HG02885 (cell line): ENCODE results near the gene NFU1.
"Not testable (repeated sequence)": the region's sequence is repeated elsewhere in the genome, so short reads cannot be mapped to it uniquely, and the experiment has no call there.

Experiments used
- ATAC-seq: cut with Tn5 transposase; IDR thresholded peaks from one replicate; pipeline ENCODE4 v1.9.1; 2021; ENCODE audit warnings: mild to moderate bottlenecking; ENCODE audit not compliant: unreplicated experiment, poor library complexity

Gene NFU1

DNA sequence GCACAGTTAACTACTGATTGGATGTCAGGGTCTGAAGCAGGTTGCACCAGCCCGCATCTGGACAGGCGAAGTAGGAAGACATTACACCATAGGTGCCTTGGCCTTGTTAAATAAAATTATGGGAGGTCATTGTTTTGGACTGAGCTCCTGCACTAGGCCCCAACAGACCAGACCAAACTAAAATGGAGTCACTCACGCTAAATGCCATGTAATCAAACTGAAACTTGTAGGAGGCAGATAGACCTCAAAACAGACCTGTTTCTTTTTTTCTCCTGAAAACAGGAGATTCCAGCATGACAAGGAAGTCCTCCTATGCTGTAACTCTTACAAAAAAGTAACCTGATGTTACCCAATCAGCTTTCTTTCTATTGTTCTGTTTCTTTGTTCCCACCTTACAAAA lies 15.5 kb upstream of the NFU1 start:
- no peak for ATAC-seq

DNA sequence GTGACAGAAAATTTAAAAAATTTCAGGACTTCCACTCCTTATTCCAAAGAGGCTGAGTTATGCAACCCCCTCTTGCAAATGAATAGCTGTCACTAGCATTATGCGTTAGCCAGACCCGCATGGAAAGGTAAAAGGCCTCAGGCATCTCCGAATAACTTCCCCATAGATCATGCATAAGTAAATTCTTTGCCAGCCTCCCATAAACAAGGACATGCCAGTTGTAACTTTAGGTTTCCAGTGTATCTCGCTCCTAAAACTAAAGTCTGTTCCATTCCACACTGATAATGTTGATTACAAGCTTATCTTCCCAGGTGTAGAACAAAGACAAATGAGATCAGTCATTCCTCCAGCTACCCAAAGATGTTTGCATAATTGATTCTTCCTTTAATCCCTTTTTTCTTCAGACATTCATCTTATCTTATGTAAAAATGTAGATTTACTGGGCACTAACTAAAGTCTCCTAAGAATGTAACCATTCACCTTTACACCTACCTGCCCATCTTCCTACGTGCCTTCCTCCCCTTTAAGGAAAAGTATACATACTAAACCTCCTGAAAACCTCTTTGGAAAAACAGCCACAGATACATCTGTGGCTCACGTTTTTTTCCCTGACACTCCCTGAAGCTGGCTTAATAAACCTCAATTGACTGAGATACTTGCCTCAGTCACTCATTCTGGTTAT lies 13.6 kb upstream of the NFU1 start:
- no peak for ATAC-seq

DNA sequence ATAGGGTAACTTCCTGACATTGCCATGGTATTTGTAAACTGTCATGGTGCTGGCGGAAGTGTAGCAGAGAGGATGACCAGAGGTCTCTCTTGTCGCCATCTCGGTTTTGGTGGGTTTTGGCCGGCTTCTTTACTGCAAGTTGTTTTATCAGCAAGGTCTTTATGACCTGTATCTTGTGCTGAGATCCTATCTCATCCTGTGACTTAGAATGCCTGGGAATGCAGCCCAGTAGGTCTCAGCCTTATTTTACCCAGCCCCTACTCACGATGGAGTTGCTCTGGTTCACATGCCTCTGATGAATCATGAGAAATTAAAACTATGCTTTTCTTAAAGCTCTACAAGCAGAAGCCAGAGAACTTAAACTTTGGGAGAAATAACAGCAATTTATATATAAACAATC lies 12.7 kb upstream of the NFU1 start:
- no peak for ATAC-seq

DNA sequence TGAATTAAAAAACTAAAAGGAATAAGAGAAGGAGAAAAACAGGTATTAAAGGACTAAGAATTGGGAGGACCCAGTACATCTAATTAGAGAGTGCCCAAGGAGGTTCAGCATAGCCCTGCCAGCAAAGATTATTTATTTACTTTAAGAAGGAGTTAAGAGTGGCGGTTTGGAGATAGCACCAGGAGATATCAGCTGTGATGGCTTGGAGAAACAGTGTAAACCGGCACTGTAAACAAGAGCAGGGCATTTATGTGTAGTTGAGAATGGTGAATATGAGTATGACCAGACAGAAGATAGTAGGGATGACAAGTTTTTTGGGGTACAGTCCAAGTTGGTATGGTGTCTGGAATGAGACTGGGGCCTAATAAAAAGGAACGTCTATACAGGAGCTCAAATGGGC lies 6.4 kb upstream of the NFU1 start:
- not testable (repeated sequence) for ATAC-seq

DNA sequence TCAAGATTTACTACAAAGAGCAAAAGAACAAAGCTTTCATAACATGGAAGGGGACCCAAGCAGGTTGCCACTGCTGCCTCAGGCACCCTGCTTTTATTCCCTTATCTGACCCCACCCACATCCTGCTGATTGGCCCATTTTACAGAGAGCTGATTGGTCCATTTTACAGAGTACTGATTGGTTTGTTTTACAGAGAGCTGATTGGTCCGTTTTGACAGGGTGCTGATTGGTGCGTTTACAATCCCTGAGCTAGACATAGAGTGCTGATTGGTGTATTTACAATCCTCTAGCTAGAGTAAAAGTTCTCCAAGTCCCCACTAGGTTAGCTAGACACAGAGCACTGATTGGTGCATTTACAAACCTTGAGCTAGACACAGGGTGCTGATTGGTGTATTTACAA lies 2.3 kb upstream of the NFU1 start:
- not testable (repeated sequence) for ATAC-seq

DNA sequence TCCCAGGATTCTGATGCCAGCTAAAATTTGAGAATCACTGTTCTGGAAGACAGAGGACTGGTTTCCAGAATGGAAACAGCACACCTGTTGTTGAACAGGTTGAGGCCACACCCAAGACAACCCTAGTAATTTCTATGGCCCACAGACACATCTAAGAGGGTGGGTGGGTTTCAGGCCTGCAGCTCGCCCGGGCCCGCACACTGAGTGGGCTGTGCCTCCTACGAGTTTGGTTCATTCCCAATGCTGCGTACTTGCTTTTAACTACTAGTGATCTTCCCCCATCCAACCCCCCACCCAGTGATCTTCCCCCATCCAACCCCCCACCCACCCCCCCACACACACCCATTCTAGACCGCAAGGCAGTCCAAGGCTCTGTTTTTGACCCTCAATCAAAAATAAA lies 1.3 kb upstream of the NFU1 start:
- ATAC-seq, result no peak

DNA sequence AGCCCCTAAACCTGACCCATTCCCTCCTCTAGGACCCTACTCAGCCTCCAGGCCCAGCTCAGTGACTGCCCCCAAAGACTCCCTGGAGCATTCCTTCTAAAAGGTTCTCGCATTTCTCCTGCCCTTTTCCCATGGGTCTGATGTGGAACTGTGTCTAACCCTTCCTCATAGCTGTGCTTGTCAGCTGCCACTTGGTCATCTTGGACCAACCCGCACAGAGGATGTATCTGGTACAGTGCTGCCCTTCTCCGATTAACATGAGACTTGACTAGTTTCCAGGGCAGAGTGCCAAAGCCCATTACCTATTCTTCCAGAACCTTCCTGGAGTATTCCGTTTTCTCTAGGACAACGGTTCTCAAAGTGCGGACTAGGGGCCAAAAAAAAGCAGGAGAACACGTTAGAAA lies 518 bp upstream of the NFU1 start:
- ATAC-seq, result peak; percentile 8

DNA sequence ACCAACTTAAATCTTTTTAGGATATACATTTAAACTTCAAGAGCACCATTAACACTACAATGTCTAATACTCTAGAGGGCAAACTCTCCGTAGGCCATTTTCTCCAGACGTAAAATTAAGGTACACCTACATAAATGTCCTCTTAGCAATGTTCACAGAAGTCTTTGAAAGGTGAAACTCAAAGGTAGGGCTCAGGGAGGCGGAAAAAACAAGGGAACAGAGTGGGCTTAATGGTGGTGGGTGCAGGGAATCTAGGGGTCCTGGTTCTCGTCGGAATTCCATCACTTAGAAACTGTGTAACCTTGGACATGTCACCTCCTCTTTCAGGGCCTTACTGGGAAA lies 668 bp downstream of the NFU1 start:
- ATAC-seq, result peak; percentile 7

DNA sequence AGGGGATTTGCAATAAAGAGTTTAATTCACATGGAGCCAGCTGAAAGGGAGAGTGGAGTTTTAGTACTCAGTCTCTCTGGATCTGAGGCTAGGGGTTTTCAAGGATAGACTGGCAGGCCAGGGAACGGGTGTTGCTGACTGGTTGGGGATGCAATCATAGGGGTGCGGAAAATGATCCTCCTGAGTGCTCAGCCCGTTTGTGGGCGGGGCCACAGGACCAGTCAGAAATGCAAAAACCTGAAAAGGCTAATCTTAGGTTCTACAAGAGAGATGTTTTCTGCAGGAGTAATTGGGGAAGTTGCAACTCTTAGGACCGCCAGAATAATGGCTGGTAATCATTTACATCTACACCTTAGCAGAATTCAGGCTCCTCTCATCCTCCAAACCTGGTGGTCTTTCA lies 2.5 kb downstream of the NFU1 start:
- no peak for ATAC-seq

DNA sequence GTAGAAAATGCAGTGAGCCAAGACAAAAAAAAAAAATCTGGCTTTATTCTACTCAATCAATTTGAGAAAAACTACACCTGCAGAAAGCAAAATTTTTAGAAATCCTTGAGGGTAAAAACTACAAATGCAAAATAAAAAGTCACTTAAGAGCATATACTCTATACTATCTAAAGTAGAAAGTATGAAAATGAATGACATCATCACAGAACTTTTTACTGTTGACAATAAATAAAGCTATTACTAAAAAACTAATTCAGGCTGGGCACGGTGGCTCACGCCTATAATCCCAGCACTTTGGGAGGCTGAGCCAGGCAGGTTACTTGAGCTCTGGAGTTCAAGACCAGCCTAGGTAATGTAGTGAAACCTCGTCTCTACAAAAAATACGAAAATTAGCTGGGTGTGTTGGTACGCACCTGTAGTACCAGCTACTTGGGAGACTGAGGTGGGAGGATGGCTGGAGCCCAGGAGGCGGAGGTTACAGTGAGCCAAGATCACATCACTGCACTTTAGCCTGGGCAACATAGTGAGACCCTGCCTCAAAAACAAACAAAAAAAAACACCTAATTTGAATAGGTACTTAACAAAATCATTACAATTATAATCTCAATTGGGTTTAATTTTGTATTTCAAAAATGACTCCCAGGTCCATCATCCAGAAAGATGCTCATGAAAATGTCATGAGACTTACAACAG lies 7.6 kb downstream of the NFU1 start:
- ATAC-seq, result no peak

DNA sequence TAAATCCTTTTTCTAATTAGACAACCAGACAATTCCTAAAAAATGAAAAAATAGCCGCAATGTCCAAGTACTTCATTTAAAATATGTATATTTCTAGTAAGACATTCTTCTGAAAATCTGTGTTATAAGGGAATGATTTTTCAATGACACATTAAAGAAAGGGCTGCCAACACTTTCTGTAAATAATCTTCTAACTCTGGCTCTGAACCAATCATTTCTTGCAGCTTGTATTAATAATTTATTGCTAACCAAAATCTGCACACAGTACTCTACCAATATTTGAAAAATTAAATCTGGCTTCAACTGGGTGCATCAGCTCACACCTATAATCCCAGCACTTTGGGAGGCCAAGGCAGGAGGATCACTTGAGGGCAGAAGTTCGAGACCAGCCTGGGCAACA lies 8.3 kb downstream of the NFU1 start:
- no peak for ATAC-seq

DNA sequence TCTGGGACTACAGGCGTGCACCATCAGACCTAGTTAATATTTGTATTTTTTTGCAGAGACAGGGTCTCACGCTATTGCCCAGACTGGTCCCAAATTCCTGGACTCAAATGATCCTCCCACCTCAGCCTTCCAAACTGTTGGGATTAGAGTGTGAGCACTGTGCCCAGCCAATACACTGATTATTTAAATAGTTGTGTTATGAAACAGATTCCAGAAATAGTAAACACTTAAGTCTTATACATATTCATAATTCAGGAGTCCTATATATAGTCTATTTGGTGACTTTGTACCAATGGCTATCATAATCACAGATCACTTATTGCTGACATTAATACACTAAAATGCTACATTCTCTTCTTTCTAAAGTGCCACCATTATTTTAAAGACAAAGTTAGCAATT lies 12.8 kb downstream of the NFU1 start:
- ATAC-seq, result no peak

DNA sequence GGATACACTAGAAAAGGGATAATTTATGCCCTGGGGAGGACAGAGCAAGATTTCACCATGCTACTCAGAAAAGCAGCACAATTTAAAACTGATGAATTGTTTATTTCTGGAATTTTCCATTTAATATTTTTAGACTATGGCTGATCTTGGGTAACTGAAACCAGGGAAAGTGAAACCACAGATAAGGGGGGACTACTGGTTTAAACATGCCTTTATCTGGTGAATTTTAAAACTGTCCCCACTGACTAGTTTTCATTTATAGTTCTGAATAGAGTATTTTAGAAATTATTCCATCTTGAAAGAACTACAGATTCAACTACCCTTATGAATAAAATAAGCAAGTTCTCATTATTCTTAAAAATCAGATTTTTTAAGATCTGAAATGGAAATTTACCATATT lies 15.0 kb downstream of the NFU1 start:
- no peak for ATAC-seq

DNA sequence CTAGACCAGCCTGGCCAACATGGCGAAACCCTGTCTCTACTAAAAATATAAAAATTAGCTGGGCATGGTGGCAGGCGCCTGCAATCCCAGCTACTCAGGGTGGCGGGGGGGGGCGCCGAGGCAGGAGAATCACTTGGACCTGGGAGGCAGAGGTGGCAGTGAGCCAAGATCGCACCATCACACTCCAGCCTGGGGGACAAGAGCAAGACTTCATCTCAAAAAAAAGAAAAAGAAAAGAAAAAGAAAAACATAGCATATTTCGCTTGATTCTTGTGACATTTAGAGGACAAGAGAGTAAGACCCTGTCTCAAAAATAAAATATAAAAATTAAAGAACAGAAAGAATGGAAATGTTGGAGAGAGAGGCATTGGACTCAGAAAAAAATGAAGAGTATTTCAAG lies 18.1 kb downstream of the NFU1 start:
- ATAC-seq, result not testable (repeated sequence)

DNA sequence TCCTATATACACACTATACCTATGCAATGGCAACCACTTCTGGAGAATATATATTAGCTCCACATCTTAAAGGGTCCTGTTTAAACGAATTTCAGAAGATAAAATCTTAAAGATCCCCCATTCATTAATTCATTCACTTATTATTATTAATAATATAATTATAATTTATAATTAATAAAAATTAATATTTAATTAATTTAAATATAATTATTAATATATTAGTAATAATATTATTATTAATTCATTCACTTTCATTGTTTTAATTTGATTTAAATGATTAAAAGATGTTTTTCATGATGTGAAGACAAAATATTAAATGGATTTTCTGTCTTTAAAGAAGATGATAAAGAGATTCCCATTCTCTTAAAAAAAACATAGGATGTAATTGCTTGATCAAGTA lies 21.1 kb downstream of the NFU1 start:
- no peak for ATAC-seq

DNA sequence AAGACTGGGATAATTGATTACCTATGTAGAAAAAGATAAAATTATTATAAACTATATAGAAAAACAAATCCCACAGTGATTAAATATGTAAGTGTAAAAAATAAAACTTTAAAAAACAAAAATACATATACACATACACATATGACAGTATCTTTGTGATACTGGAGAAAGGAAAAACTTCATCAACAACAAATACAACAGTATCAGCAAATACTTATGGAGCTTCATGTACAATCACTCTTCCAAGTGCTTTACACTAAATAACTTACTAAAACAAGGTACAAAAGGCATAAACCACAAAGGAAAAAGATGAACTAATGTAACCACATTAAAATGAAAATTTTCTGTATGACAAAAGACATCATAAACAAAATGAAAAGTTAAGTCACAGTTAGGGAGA lies 26.1 kb downstream of the NFU1 start:
- ATAC-seq, result no peak

DNA sequence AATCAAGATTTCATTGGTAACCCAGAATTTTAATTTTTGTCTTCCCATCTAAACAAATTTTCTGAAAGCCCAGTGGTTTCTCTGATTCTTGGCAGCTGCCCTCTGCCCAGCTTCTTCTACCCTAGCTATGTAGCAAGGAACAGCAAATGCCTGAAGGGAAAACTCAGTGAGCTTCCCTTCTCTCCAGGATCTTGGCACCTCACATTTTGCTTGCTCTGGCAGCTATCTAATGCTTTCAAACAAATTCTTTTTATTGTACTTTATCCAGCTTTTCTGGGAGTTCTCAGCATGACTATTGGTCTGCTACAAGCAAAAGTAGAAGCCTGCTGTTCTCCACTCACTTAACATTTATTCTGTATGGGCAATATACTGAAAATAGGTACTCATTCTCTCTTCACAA lies 31.9 kb downstream of the NFU1 start:
- ATAC-seq, result no peak

DNA sequence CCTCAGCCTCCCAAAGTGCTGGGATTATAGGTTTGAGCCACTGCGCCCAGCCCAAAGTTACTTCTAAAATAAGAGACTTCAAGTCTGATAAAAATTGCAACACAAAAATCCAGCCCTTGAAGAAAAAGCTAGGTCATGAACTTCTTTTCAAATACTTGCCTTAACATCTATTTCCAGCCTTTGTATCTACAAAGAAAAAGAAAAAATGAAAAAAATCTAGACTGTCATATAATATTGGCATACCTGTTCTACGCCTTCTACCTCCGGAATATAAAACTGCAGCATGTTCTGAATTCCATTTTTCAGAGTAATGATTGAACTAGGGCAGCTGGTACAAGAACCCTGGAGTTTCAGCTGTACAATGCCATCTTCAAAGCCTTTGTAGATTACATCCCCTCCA lies 37.1 kb downstream of the NFU1 start:
- no peak for ATAC-seq

DNA sequence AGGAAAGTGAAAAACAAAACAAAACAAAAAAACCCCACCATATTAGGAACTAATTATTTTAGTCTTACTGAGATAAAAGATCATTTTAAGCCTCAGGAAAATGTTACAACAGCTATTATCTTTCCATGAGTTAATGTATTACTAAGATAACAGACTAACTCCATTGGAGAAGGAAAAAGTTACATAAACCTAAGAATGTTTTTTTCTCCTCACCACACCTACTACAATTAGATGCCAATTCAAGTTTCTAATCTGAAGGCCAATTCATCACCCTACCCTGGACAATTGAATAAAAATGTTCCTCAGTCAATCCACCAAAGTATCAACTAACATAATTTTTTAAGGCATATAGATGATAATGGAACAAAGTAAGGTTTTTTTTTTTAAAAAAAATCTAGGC lies 40.0 kb downstream of the NFU1 start:
- no peak for ATAC-seq

DNA sequence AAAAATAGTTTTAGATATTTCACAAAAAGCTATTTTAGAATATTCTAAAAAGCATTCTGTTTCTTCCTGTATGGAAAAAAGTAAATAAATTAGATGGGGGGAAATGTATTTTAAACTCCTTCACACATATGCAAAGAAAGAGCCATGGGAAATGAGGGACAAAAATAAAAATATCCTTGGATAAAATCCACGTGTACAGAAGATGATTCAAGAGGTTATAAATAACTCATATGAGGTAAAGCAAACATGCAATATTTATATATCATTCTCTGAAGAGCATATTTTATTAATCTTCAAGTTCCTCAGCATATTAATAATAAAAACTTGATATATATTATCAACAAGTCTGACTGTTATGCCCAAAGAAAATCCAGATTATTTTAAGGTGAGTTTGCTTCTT lies 41.4 kb downstream of the NFU1 start:
- ATAC-seq, result no peak

DNA sequence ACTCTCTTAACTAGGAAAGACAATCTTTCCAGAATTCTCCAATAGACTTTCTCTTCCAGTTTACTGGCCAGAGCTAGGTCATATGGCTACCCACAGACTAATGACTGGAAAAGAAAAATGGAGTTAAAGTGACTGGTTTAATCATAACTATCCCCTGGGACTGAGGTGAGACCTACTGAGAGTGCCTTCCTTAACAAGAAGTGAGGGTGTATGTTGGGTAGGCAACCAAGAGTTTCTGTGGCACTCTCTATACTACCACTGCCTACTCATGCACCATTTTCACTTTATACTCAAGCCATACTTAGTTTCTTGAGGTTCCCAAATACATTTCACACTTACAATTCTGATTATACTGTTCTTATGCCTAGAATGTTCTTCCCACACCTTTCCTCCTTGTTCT lies 43.3 kb downstream of the NFU1 start:
- no peak for ATAC-seq

DNA sequence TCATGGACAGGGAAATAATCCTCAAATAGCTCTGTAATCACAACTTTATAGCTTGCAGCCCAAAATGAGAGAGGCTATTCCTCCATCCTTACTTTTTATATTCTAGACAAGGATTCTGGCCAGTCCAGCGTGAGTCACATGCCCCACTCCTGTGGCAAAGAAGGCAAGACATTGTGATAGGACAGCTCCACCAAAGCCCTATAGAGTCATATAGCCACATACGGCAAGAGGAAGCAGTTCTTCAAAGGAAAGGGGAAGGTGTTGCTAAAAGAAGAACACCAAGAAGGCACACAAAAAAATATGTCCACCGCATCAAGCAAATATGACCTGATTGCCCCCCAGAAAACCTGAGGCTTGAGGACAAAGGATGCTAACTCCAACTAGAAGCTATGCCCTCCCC lies 46.8 kb downstream of the NFU1 start:
- ATAC-seq, result no peak
